Activated naive CD8-positive, alpha-beta T cell treated with anti-CD3 and anti-CD28 coated beads, Interleukin-2, amount 10 ng/mL, durations not matched to agents 7 days and 5 days (primary cell): ENCODE data around the gene IL16. TPM values are rescaled to one million over a fixed set of nuclear protein-coding genes. Genes with fewer than 3 reads are reported as not detected.
"Not testable (repeated sequence)": the region's sequence is repeated elsewhere in the genome, so short reads cannot be mapped to it uniquely, and the experiment has no call there.

ENCODE experiments used
- ATAC-seq: fragments of 150-1000 bp; cut with Tn5 transposase; one replicate; pipeline ENCODE4 v1.10.0; 2021; ENCODE audit warnings: low read depth, moderate library complexity
- POLR2A ChIA-PET: fragments of 350-600 bp; sonication (Branson Sonifier 250); formaldehyde crosslinking; loops from one replicate; lab custom pipeline; 2021; ENCODE audit warnings: antibody characterized with exemption; lab: Charles Lee
- DNase-seq: peaks from one replicate; pipeline ENCODE4 v3.0.0; 2021
- H3K27ac Mint-ChIP-seq: one replicate; pipeline ENCODE4 v1.8.0; 2022; ENCODE audit warnings: mild to moderate bottlenecking, mixed read lengths
- H3K27me3 Mint-ChIP-seq: one replicate; pipeline ENCODE4 v1.8.0; 2022; ENCODE audit warnings: mild to moderate bottlenecking, moderate library complexity, mixed read lengths
- H3K36me3 Mint-ChIP-seq: one replicate; pipeline ENCODE4 v1.8.0; 2021; ENCODE audit warnings: mild to moderate bottlenecking, mixed read lengths
- H3K4me1 Mint-ChIP-seq: one replicate; pipeline ENCODE4 v1.8.0; 2021; ENCODE audit warnings: mixed read lengths
- H3K4me3 Mint-ChIP-seq: one replicate; pipeline ENCODE4 v1.8.0; 2022; ENCODE audit warnings: mild to moderate bottlenecking, moderate library complexity, mixed read lengths
- H3K9me3 Mint-ChIP-seq: one replicate; pipeline ENCODE4 v1.8.0; 2021; ENCODE audit warnings: mixed read lengths
- total RNA-seq, 2 experiments: library from RNA; stranded (reverse); gene quantifications; one replicate each; pipeline ENCODE4 v1.2.3, GENCODE V29; 2021

The IL16 gene
- total RNA-seq, 2 experiments from 2014 or later: 281 to 284 TPM

DNA sequence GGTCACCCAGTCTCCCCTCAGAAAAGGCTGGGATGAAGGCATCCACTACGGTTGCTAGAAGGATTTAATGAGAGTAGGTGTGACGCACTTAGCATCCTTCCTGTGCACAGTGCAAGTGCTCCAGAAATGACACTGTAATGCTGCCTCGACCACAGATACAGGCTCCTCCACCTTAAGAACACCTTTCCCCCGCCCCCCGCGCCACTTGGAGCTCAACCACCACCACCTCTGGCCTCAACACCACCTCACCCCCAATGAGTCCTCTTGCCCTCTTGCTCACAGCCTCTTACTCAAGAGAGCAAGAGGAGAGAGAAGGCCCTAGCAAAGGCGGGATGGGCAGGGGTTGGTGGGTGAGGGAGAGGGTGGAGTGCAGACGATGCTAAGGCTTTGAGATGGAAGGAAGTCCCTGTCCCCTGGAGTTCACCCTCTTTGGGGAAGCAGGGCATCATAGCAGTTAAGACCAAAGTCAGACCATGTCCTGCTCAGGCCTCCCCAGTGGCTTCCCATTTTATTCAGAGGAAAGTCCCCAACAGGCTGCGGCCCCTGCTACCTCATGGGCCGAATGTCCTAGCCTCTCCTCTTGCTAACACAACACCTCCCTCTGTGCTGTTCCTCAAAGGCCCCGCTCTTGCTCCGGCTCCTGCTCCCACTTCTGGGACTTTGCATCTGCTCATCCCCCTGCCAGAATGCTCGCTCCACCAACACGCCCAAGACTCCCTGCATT, 118.9 kb downstream of the IL16 start:
- H3K9me3 Mint-ChIP-seq: no peaks in the 10 kb centered on the region
- H3K27ac Mint-ChIP-seq: peak overlapping the region; percentile 64
- DNase-seq (no peak), ATAC-seq (peak; percentile 48)
- H3K4me1 Mint-ChIP-seq: peaks cover 24% of the 10 kb centered on the region
- H3K36me3 Mint-ChIP-seq: peaks cover 41% of the 10 kb centered on the region
- POLR2A ChIA-PET: interaction anchor here (1.3 kb wide), 1 partner anchor 14 kb away, joined by 3 read pairs; no protein-coding TSS in a partner anchor
- no peak overlapping the region for H3K4me3 Mint-ChIP-seq
- no peaks in the 10 kb centered on the region for H3K27me3 Mint-ChIP-seq

DNA sequence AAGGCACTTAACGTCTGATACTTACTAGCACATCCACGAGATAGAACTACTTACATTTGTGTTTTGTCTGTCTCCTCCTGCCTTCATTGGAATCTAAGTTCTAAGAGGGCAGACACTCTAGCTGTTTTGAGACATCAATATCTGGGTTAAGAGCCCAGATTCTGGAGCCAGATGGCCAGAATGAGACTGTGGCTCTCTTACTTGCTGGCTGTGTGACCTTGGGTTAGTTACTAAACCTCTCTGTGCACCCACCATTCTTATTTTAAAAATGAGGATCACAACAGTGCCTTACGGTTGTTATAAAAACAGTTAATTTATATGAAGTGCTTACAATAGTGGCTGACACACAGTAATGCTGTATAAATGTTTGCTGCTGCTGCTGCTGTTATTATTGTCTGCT, 119.6 kb downstream of the IL16 start:
- Mint-ChIP-seq H3K4me1 (peaks cover 23% of the 10 kb centered on the region), H3K4me3 (no peak overlapping the region), H3K27ac (peak overlapping the region; percentile 64), H3K9me3 (no peaks in the 10 kb centered on the region), H3K36me3 (peaks cover 40% of the 10 kb centered on the region), H3K27me3 (no peaks in the 10 kb centered on the region)
- DNase-seq (no peak), ATAC-seq (no peak)
- POLR2A ChIA-PET: no interaction called here

GRCh38 chr15:81317642-81318017, 121.0 kb downstream of the IL16 start:
- Mint-ChIP-seq H3K27ac (no peak overlapping the region), H3K27me3 (no peaks in the 10 kb centered on the region), H3K4me1 (peaks cover 25% of the 10 kb centered on the region), H3K36me3 (peaks cover 26% of the 10 kb centered on the region), H3K9me3 (no peaks in the 10 kb centered on the region), H3K4me3 (no peak overlapping the region)
- no peak for DNase-seq
- no peak for ATAC-seq
- POLR2A ChIA-PET: no interaction called here

DNA sequence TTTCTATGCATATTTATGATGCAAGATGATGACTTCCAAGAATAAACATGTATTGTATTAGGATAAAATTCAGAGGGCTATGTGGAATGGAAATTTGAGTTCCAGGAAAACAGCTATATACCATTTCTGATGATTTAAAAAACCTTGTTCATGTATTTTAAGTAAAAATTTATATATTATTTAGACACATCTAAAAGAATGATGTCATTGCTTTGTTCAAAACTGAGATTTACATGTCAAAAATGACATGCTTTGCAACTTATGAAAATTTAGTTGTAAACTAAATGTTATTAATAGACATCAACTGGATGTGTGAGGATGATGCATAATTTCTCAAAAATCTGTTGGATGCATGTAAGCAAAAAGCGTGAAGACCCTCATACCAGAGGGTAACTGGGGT, 125.0 kb downstream of the IL16 start:
- POLR2A ChIA-PET: interaction anchor here (1.2 to 3.7 kb wide), 3 partner anchors 12 to 19 kb away, joined by 3 to 26 read pairs (median 5); no protein-coding TSS in a partner anchor
- no peak overlapping the region for H3K4me3 Mint-ChIP-seq
- H3K27ac Mint-ChIP-seq: no peak overlapping the region

DNA sequence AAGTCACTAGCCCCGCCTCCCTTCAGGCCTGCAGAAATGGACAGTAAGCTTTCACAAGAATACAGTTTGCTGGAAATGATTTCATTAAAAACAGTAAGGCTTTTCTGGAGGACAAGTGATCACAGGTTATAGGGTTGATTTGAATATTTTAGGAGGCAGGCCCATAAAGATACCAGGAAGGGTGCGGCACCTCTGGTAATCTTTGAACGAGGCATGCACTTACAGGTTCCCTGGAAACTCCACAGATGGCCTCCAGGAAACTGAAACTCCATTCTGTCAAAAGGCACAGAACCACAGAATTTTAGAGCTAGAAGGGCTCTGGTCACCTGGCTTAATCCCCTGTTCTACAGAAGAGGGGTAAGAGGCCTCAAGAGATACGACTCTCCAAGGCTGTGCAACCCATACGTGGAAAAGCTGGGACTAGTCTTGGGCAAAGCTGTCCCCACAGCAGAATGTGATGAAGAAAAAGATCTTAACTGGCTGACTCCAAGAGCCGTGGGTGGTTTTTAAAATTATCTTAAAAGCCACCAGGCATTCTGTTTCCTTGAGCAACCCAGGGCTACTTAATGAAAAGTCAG, 126.1 kb downstream of the IL16 start:
- H3K4me1 Mint-ChIP-seq: peaks cover 27% of the 10 kb centered on the region
- no peaks in the 10 kb centered on the region for H3K9me3 Mint-ChIP-seq
- no peak for DNase-seq
- peak overlapping the region; percentile 40 for H3K27ac Mint-ChIP-seq
- ATAC-seq: no peak
- POLR2A ChIA-PET: interaction anchor here (0.7 to 3.7 kb wide), 3 partner anchors 13 to 25 kb away, joined by 3 to 26 read pairs (median 16); no protein-coding TSS in a partner anchor
- H3K27me3 Mint-ChIP-seq: no peaks in the 10 kb centered on the region
- H3K4me3 Mint-ChIP-seq: peak overlapping the region; percentile 75
- H3K36me3 Mint-ChIP-seq: peaks cover 16% of the 10 kb centered on the region

More for the DNA sequence above, 125.0 kb downstream of the IL16 start:
- DNase-seq (no peak), ATAC-seq (no peak)
- H3K4me1 Mint-ChIP-seq: peaks cover 23% of the 10 kb centered on the region
- H3K27me3 Mint-ChIP-seq: no peaks in the 10 kb centered on the region
- H3K9me3 Mint-ChIP-seq: no peaks in the 10 kb centered on the region
- peaks cover 13% of the 10 kb centered on the region for H3K36me3 Mint-ChIP-seq

DNA sequence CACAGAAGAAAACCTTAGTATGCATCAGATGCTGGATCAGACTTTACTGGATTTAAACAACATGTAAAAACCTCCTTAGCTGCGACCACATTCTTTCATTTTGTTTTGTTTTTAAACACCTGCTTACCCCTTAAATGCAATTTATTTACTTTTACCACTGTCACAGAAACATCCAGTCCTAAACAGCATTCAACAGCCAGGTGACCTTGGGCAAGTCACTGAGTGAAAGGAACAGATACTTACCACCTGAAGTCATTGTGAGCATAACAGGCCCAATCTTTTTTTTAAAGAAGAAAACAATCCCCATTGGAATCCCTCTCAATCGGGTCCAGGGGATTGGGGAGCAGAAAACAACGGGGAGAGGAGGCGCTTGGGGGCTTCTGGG, 126.9 kb downstream of the IL16 start:
- POLR2A ChIA-PET: interaction anchor here (1.0 to 3.7 kb wide), 8 partner anchors 14 to 47 kb away, joined by 4 to 26 read pairs (median 6); no protein-coding TSS in a partner anchor

GRCh38 chr15:81323944-81324881, 127.5 kb downstream of the IL16 start, which contains the start of gene STARD5:
Gene STARD5 (minus strand): TSS chr15:81324141. CDS start chr15:81324099, 42 bp downstream.
- H3K4me1 Mint-ChIP-seq: peaks cover 25% of the 10 kb centered on the region
- peak; percentile 100 for ATAC-seq
- H3K9me3 Mint-ChIP-seq: no peaks in the 10 kb centered on the region

More for the DNA sequence above, 126.9 kb downstream of the IL16 start:
- peaks cover 15% of the 10 kb centered on the region for H3K36me3 Mint-ChIP-seq
- H3K9me3 Mint-ChIP-seq: no peaks in the 10 kb centered on the region
- peak overlapping the region; percentile 91 for H3K27ac Mint-ChIP-seq
- H3K4me3 Mint-ChIP-seq: peak overlapping the region; percentile 96
- ATAC-seq: no peak
- H3K27me3 Mint-ChIP-seq: no peaks in the 10 kb centered on the region
- no peak for DNase-seq
- H3K4me1 Mint-ChIP-seq: peaks cover 25% of the 10 kb centered on the region

DNA sequence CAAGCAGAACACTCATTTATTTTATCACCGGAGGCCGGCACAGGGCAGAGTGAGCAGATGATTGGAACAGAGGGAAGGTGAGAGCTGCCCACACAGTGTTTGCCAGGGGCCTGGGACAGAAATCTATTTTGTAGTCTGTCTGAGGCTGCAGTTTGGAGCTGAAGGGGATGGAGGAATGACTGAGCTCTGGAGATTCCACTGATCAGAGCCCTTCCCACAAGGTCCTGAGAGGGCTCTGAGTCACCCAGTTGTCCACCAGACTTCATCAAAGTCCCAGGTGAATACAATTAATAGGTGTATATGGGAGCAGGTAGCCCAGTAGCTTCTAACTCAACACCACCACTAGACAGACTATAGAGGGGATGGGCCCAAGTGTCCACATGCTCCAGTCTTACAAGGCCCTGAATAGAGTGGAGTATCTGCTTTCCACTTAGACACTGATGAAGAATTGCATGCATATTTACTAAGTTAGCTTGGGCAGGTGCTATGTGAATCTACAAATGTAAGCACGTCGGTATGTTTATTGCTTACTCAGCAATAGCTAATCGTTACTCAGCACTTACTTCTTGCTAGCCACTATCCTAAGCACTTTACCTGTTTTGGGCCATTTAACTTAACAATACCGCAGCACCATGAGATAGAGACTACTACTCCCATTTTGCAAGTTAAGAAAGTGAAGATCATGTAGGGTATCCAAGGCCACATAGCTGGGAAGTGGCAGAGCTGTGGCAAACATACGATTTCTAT, 130.0 kb downstream of the IL16 start:
- H3K4me1 Mint-ChIP-seq: peaks cover 29% of the 10 kb centered on the region
- H3K9me3 Mint-ChIP-seq: no peaks in the 10 kb centered on the region
- DNase-seq (no peak), ATAC-seq (no peak)
- POLR2A ChIA-PET: interaction anchor here (0.9 to 1.4 kb wide), 3 partner anchors 18 to 325 kb away, joined by 3 read pairs; no protein-coding TSS in a partner anchor
- peaks cover 3% of the 10 kb centered on the region for H3K36me3 Mint-ChIP-seq
- H3K4me3 Mint-ChIP-seq: no peak overlapping the region
- no peaks in the 10 kb centered on the region for H3K27me3 Mint-ChIP-seq
- H3K27ac Mint-ChIP-seq: no peak overlapping the region

More at GRCh38 chr15:81323944-81324881, 127.5 kb downstream of the IL16 start, which contains the start of gene STARD5:
- H3K27me3 Mint-ChIP-seq: no peaks in the 10 kb centered on the region
- H3K36me3 Mint-ChIP-seq: peaks cover 13% of the 10 kb centered on the region
- DNase-seq: peak; percentile 96
- peak within 1 kb of the TSS; percentile 91 for H3K27ac Mint-ChIP-seq
- peak within 1 kb of the TSS; percentile 96 for H3K4me3 Mint-ChIP-seq
- POLR2A ChIA-PET: interaction anchor here (0.7 to 3.7 kb wide), 9 partner anchors 15 to 47 kb away, joined by 3 to 26 read pairs (median 6); no protein-coding TSS in a partner anchor

DNA sequence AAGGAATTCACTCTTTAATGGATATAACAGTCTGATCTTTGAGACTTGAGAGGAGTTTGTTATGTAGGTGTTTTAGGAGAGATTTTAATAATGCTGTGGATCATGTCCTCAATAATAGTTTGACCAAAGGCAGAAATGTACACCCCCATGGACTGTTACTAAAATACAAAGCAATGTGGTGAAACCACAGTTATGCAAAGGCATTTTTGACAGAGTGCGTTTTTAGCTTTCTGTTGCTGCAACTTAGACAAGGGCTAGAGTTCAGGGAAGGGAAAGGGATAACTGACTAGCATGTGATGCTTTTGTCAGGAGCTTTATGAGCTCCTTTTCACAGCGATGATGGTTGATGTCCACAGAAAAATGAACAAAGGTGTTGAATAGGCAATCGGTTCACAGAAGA, 130.8 kb downstream of the IL16 start:
- no peak overlapping the region for H3K4me3 Mint-ChIP-seq
- peaks cover 23% of the 10 kb centered on the region for H3K4me1 Mint-ChIP-seq
- H3K27me3 Mint-ChIP-seq: no peaks in the 10 kb centered on the region
- DNase-seq (no peak), ATAC-seq (no peak)
- no peaks in the 10 kb centered on the region for H3K9me3 Mint-ChIP-seq
- H3K36me3 Mint-ChIP-seq: peaks cover 3% of the 10 kb centered on the region
- no peak overlapping the region for H3K27ac Mint-ChIP-seq
- POLR2A ChIA-PET: interaction anchor here (0.9 to 1.4 kb wide), 3 partner anchors 18 to 326 kb away, joined by 3 read pairs; no protein-coding TSS in a partner anchor

DNA sequence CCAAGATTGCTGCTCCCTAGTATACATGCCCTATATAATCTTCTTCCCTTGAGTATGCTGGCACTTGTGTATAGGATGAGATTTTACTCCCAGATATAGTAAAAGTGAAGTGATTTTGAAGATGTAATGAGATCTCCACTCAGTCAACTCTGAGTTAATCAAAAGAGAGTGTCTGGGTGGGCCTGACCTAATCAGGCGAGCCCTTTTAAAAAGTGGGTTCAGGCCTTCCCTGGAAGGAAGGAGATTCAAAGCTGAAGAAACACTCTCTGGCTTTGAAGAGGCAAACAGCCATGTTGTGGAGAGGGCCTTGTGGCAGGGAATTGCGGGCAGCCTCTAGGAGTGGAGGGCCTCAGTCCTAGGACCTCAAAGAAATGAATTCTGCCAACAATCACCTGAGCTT, 132.8 kb downstream of the IL16 start:
- Mint-ChIP-seq H3K27ac (no peak overlapping the region), H3K4me1 (peaks cover 14% of the 10 kb centered on the region), H3K36me3 (peaks cover 3% of the 10 kb centered on the region), H3K9me3 (no peaks in the 10 kb centered on the region), H3K27me3 (no peaks in the 10 kb centered on the region), H3K4me3 (no peak overlapping the region)
- POLR2A ChIA-PET: no interaction called here
- no peak for ATAC-seq
- DNase-seq: no peak

- peaks cover 8% of the 10 kb centered on the region for H3K4me1 Mint-ChIP-seq
- peaks cover 3% of the 10 kb centered on the region for H3K36me3 Mint-ChIP-seq
- no peaks in the 10 kb centered on the region for H3K9me3 Mint-ChIP-seq
- DNase-seq: no peak
- no peak overlapping the region for H3K4me3 Mint-ChIP-seq
- no peak for ATAC-seq
- H3K27ac Mint-ChIP-seq: no peak overlapping the region
- POLR2A ChIA-PET: no interaction called here
- no peaks in the 10 kb centered on the region for H3K27me3 Mint-ChIP-seq
Observed at GRCh38 chr15:81330366-81331090, 133.8 kb downstream of the IL16 start.

DNA sequence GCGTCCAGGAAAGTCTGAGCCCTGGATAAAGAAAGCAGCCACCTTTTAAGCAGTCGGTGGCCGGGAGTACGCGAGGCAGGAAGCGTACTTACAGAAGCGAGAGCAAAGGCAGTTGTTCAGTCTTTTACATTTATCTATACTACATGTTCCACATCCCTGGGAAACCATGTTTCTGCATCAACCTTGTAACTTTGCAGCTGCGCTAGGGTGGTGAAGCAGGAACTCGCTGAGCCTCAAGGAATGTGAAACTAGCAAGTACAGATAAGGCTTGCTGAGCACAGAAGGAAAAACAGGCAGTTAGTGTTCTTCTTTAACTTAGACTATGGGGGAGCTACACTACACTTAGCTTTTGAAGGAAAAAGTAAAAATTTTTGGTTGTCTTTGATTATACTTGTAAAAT, 134.5 kb downstream of the IL16 start:
- not testable (repeated sequence) for H3K27me3 Mint-ChIP-seq

More for the DNA sequence above, 134.5 kb downstream of the IL16 start:
- POLR2A ChIA-PET, ATAC-seq, H3K9me3 Mint-ChIP-seq, H3K27ac Mint-ChIP-seq, H3K4me1 Mint-ChIP-seq, DNase-seq, H3K36me3 Mint-ChIP-seq: not testable (repeated sequence)
- peak overlapping the region; percentile 0 for H3K4me3 Mint-ChIP-seq
